GM12878 (cell line): ENCODE measurements around the gene EFNA4. TPM values are rescaled to one million over a fixed set of nuclear protein-coding genes. Genes with fewer than 3 reads are reported as not detected.

Source experiments
- ATAC-seq: fragments of 200-7000 bp; cut with Tn5 transposase; 3 replicates; pipeline ENCODE4 v1.9.1; 2020; ENCODE audit warnings: mild to moderate bottlenecking, moderate library complexity
- BruUV-seq: library from RNA; stranded (reverse); fragments of 400-500 nt; replicated peaks from 2 replicates; lab custom pipeline; 2021; lab: Mats Ljungman, UMichigan
- CTCF ChIA-PET: fragments of 300-600 bp; sonication (Branson Sonifier 250); formaldehyde crosslinking; extraction: SDS; loops from one replicate; lab custom pipeline; 2021; ENCODE audit warnings: inconsistent platforms; lab: Yijun Ruan, JAX
- POLR2A ChIA-PET: fragments of 350-600 bp; formaldehyde crosslinking; extraction: SDS; loops from one replicate; lab custom pipeline; 2021; ENCODE audit warnings: inconsistent platforms; lab: Charles Lee
- RAD21 ChIA-PET: fragments of 300-600 bp; sonication (Branson Sonifier 250); formaldehyde crosslinking; loops from one replicate; lab custom pipeline; 2023; ENCODE audit warnings: antibody characterized with exemption; ENCODE audit not compliant: unreplicated experiment; lab: Charles Lee
- SMC1A ChIA-PET: fragments of 300-600 bp; sonication (Branson Sonifier 250); formaldehyde crosslinking; loops from one replicate; lab custom pipeline; 2023; ENCODE audit not compliant: unreplicated experiment, uncharacterized antibody; lab: Charles Lee
- DNase-seq: peaks from one replicate; pipeline ENCODE4 v3.0.0-alpha.2; 2011; ENCODE audit warnings: low read depth, low spot score
- FAIRE-seq: peaks from 3 replicates; lab custom pipeline; 2011; peaks lifted over from hg19 to GRCh38; lab: Jason Lieb, UNC
- H2AFZ ChIP-seq: 2 replicates; pipeline ENCODE4 v1.6.0; 2011; ENCODE audit warnings: low read depth, low read length, control low read depth; ENCODE audit not compliant: control insufficient read depth
- H3K27ac ChIP-seq: 2 replicates; pipeline ENCODE4 v1.5.1; 2011; ENCODE audit warnings: control low read depth; ENCODE audit not compliant: control insufficient read depth, insufficient read depth
- H3K27me3 ChIP-seq, 2 experiments: replicated peaks in 1 of 2; 2 replicates each; pipeline versions ENCODE4 v1.6.0 to v1.6.1; 2011; ENCODE audit warnings: low read length in 1 of 2; ENCODE audit not compliant: control insufficient read depth in 2 of 2, insufficient read depth in 2 of 2
- H3K36me3 ChIP-seq, 2 experiments: 2 replicates each; pipeline ENCODE4 v1.5.1; 2011; ENCODE audit warnings: low read length in 1 of 2; ENCODE audit not compliant: control insufficient read depth in 2 of 2, insufficient read depth in 2 of 2
- H3K4me1 ChIP-seq: 2 replicates; pipeline ENCODE4 v1.6.1; 2011; ENCODE audit warnings: mild to moderate bottlenecking, low read length, moderate library complexity, mixed read lengths; ENCODE audit not compliant: control insufficient read depth, insufficient read depth
- H3K4me2 ChIP-seq: 2 replicates; pipeline ENCODE4 v1.6.0; 2011; ENCODE audit warnings: control low read depth; ENCODE audit not compliant: control insufficient read depth, insufficient read depth
- H3K4me3 ChIP-seq: fragments of 200-600 bp; sonication (generic); 2 replicates; pipeline ENCODE4 v1.5.1; 2016
- H3K79me2 ChIP-seq: 2 replicates; pipeline ENCODE4 v1.6.0; 2011; ENCODE audit warnings: low read length; ENCODE audit not compliant: control insufficient read depth, insufficient read depth
- H3K9ac ChIP-seq: 2 replicates; pipeline ENCODE4 v1.8.0; 2011; ENCODE audit warnings: low read length, control low read depth, mixed read lengths; ENCODE audit not compliant: control insufficient read depth, insufficient read depth
- H3K9me3 ChIP-seq: replicated peaks from 3 replicates; pipeline ENCODE4 v1.5.1; 2011; ENCODE audit warnings: mild to moderate bottlenecking, low read length; ENCODE audit not compliant: control insufficient read depth, insufficient read depth
- H4K20me1 ChIP-seq: 2 replicates; pipeline ENCODE4 v1.6.0; 2011; ENCODE audit not compliant: control insufficient read depth, insufficient read depth
- BHLHE40 ChIP-seq, 2 experiments: fragments of 450-650 bp in 1 of 2; IDR thresholded peaks; 2 replicates each; pipeline ENCODE4 v1.6.1; 2011 to 2017; ENCODE audit warnings: low read depth in 2 of 2, borderline replicate concordance in 1 of 2, improper control_type of control experiment in 1 of 2, low read length in 1 of 2, mild to moderate bottlenecking in 1 of 2
- CHD2 ChIP-seq: IDR thresholded peaks from 2 replicates; pipeline ENCODE4 v1.6.1; 2011; ENCODE audit warnings: low read depth, low read length, improper control_type of control experiment, borderline replicate concordance
- HSF1 ChIP-seq: fragments of 150-350 bp; IDR thresholded peaks from 2 replicates; pipeline ENCODE4 v1.6.1; 2014; ENCODE audit warnings: mild to moderate bottlenecking, low read depth, low read length
- MEF2A ChIP-seq: IDR thresholded peaks from 2 replicates; pipeline ENCODE4 v1.6.1; 2011; ENCODE audit warnings: low read depth, mild to moderate bottlenecking, low read length, moderate library complexity; ENCODE audit not compliant: insufficient read depth
- SMAD5 ChIP-seq: IDR thresholded peaks from 2 replicates; pipeline ENCODE4 v1.6.1; 2016; ENCODE audit warnings: antibody characterized with exemption, low read depth
- SMC3 ChIP-seq: IDR thresholded peaks from 2 replicates; pipeline ENCODE4 v1.6.1; 2011; ENCODE audit warnings: low read length, improper control_type of control experiment, borderline replicate concordance
- ZBTB4 ChIP-seq: fragments of 450-650 bp; formaldehyde crosslinking; IDR thresholded peaks from 2 replicates; pipeline ENCODE4 v1.4.0; 2022; ENCODE audit warnings: mild to moderate bottlenecking, moderate library complexity
- ZNF217 ChIP-seq: fragments of 450-650 bp; IDR thresholded peaks from 2 replicates; pipeline ENCODE4 v1.6.1; 2017; ENCODE audit warnings: antibody characterized with exemption, mild to moderate bottlenecking
- WGBS: methylation state at CpG from one replicate; pipeline ENCODE4 v1.1.6; 2016; ENCODE audit warnings: low lambda C conversion rate; ENCODE audit not compliant: insufficient replicate concordance, insufficient coverage; ENCODE audit errors: missing lambda C conversion rate; 5-methylcytosine and 5-hydroxymethylcytosine counted together
- in situ Hi-C: fragments of 300-500 bp; cut with MboI; formaldehyde crosslinking; loops from 9 replicates; pipeline ENCODE4 v1.14.3; 2018; ENCODE audit warnings: mixed read lengths
- intact Hi-C: fragments of 100-400 bp; cut with micrococcal nuclease; formaldehyde crosslinking; loops from one replicate; pipeline ENCODE4 v1.14.2; 2022; ENCODE audit not compliant: unreplicated experiment
- polyA plus RNA-seq, 11 experiments: library from polyadenylated mRNA; depleted of rRNA in 4 of 11; unstranded in 6 of 11; stranded (reverse) in 5 of 11; fragments of >200 nt; fragmentation: Nextera tagmentation in 4 of 11; fragmentation: Illumina TruSeq in 1 of 11; extraction: Ambion mirVana in 4 of 11; extraction: Trizol in 1 of 11; gene quantifications; 1 replicate in 1 of 11; 2 replicates in 10 of 11; pipeline versions ENCODE4 v1.2.1 to v1.2.3, GENCODE V29; 2011 to 2016; ENCODE audit warnings: inconsistent platforms in 2 of 11, missing spikeins in 2 of 11, low read depth in 1 of 11
- total RNA-seq, 4 experiments: library from RNA; depleted of rRNA in 3 of 4; stranded (reverse); fragments of >200 nt in 3 of 4; fragmentation: Illumina TruSeq in 1 of 4; extraction: Trizol in 1 of 4; gene quantifications; 2 replicates each; pipeline versions ENCODE4 v1.2.1 to v1.2.3, GENCODE V29; 2013 to 2021
- TF ChIP-seq, protein P1 (sequence below): fragments of 450-650 bp; IDR thresholded peaks from 2 replicates; pipeline ENCODE4 v1.6.1; 2017; ENCODE audit warnings: low read depth, mild to moderate bottlenecking, moderate library complexity

The EFNA4 gene
- total and polyA plus RNA-seq, 10 of the 15 experiments (the other 5 are each of a cell fraction or from before 2014, with no cell fraction given), result 0.52 to 14.1 (median 4.8) TPM

DNA sequence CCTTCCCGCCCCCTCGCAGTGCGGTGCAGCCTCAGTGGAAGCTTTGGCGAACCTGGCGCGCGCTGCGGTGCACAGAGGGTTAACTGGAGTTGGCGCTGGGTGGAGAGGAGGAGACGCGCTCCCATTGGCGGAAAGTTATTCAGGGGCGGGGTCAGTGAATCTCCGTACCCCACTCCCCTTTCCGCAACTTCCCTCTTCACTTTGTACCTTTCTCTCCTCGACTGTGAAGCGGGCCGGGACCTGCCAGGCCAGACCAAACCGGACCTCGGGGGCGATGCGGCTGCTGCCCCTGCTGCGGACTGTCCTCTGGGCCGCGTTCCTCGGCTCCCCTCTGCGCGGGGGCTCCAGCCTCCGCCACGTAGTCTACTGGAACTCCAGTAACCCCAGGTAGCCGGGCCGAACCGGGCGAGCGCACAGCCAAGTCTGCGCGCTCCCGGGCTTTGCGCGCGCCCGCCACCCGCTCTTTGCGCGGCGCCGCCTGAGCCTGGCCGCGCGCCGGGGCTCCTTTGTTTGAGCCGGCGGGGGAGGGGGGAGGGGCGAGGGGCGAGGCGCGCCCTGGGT is at the start of gene EFNA4 (continued):
- TF ChIP-seq HSF1 (no peak), MEF2A (no peak)

DNA sequence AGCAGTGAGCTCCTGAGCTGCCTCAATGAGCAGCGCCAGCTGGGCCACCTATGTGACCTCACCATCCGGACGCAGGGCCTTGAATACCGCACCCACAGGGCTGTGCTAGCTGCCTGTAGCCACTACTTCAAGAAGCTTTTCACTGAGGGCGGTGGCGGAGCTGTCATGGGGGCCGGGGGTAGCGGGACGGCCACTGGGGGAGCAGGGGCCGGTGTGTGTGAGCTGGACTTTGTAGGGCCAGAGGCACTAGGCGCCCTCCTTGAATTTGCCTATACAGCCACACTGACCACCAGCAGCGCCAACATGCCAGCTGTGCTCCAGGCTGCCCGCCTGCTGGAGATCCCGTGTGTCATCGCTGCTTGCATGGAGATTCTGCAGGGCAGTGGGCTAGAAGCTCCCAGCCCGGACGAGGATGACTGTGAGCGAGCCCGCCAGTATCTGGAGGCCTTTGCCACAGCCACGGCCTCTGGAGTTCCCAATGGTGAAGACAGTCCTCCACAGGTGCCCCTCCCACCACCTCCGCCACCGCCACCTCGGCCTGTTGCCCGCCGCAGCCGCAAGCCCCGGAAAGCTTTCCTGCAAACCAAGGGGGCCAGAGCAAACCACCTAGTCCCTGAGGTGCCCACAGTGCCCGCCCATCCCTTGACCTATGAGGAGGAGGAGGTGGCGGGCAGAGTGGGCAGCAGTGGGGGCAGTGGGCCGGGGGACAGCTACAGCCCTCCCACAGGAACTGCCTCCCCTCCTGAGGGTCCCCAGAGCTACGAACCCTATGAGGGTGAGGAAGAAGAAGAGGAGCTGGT is 48.6 kb upstream of the EFNA4 start:
- H3K4me2 ChIP-seq, result no peak overlapping the region
- H3K36me3 ChIP-seq, result peaks cover 0 to 22% of the 10 kb centered on the region in 2 experiments; a peak in 3 of 4 replicates
- SMC1A ChIA-PET, result interaction anchor here (0.9 to 2.8 kb wide), 5 partner anchors 15 to 455 kb away, joined by 3 to 14 read pairs (median 4); no protein-coding TSS in a partner anchor
- no peak overlapping the region for H3K4me3 ChIP-seq
- 97% methylated on average over 30 of the region's 31 CpGs for WGBS
- H2AFZ ChIP-seq, result no peak overlapping the region
- DNase-seq (no peak), ATAC-seq (no peak), FAIRE-seq (no peak)
- H3K9ac ChIP-seq, result no peak overlapping the region
- H3K27me3 ChIP-seq, result no peaks in the 10 kb centered on the region
- CTCF ChIA-PET, result interaction anchor here (1.0 to 3.1 kb wide), 2 partner anchors 32 to 70 kb away, joined by 3 to 22 read pairs; partner anchors contain the start of gene FLAD1
- BruUV-seq, result no TSS peak
- H3K9me3 ChIP-seq, result no peaks in the 10 kb centered on the region
- intact Hi-C loops, result no loop called here
- in situ Hi-C loops, result no loop called here
- no peak overlapping the region for H3K27ac ChIP-seq
- RAD21 ChIA-PET, result interaction anchor here (1.0 to 1.3 kb wide), 2 partner anchors 11 to 16 kb away, joined by 3 to 4 read pairs; no protein-coding TSS in a partner anchor
- POLR2A ChIA-PET, result no interaction called here
- H4K20me1 ChIP-seq, result no peaks in the 10 kb centered on the region
- H3K4me1 ChIP-seq, result peaks cover 32% of the 10 kb centered on the region
- peaks cover under 1% of the 10 kb centered on the region for H3K79me2 ChIP-seq
- no peak for TF ChIP-seq SMC3
- no peak for TF ChIP-seq BHLHE40 (IDR thresholded peaks at IDR 0.05; ENCODE audit: borderline replicate concordance in 1 of 2, low read depth in 2 of 2, low read length in 1 of 2)
- no peak for TF ChIP-seq ZNF217
- TF ChIP-seq, protein P1, sequence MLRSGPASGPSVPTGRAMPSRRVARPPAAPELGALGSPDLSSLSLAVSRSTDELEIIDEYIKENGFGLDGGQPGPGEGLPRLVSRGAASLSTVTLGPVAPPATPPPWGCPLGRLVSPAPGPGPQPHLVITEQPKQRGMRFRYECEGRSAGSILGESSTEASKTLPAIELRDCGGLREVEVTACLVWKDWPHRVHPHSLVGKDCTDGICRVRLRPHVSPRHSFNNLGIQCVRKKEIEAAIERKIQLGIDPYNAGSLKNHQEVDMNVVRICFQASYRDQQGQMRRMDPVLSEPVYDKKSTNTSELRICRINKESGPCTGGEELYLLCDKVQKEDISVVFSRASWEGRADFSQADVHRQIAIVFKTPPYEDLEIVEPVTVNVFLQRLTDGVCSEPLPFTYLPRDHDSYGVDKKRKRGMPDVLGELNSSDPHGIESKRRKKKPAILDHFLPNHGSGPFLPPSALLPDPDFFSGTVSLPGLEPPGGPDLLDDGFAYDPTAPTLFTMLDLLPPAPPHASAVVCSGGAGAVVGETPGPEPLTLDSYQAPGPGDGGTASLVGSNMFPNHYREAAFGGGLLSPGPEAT, result no peak
- TF ChIP-seq ZBTB4 (CRISPR knock-in tag), result no peak
- no peak for TF ChIP-seq SMAD5
- TF ChIP-seq CHD2, result no peak
